Neutrophil (primary cell): ENCODE measurements around the gene GALNT13.

ENCODE experiments used
- H3K27ac ChIP-seq: fragments of 200-600 bp; sonication (generic); 2 replicates; pipeline ENCODE4 v1.5.1; 2016; ENCODE audit warnings: mild to moderate bottlenecking, moderate library complexity
- H3K27me3 ChIP-seq: fragments of 200-600 bp; sonication (generic); 2 replicates; pipeline ENCODE4 v1.6.0; 2016; ENCODE audit warnings: mild to moderate bottlenecking
- H3K36me3 ChIP-seq: fragments of 200-600 bp; sonication (generic); 2 replicates; pipeline ENCODE4 v1.5.1; 2017
- H3K4me1 ChIP-seq, 2 experiments: fragments of 200-600 bp in 1 of 2; sonication (generic) in 1 of 2; 1 replicate in 1 of 2; 2 replicates in 1 of 2; pipeline versions ENCODE4 v1.5.1 to v1.6.1; 2013 to 2016; ENCODE audit warnings: low read depth in 1 of 2, low read length in 1 of 2, mild to moderate bottlenecking in 1 of 2, moderate library complexity in 1 of 2; ENCODE audit not compliant: control insufficient read depth in 1 of 2, insufficient read depth in 1 of 2
- H3K4me3 ChIP-seq, 2 experiments: fragments of 200-600 bp in 1 of 2; sonication (generic) in 1 of 2; 1 replicate in 1 of 2; 2 replicates in 1 of 2; pipeline ENCODE4 v1.5.1; 2013 to 2016; ENCODE audit warnings: low read depth in 1 of 2, low read length in 1 of 2, mild to moderate bottlenecking in 1 of 2, moderate library complexity in 1 of 2
- H3K9me3 ChIP-seq: fragments of 200-600 bp; sonication (generic); 2 replicates; pipeline ENCODE4 v1.5.1; 2016
- TF ChIP-seq, protein P1 (sequence below): fragments of 200-600 bp; sonication (generic); IDR thresholded peaks from 2 replicates; pipeline ENCODE4 v1.5.1; 2016; ENCODE audit warnings: antibody characterized with exemption

GALNT13 gene

DNA sequence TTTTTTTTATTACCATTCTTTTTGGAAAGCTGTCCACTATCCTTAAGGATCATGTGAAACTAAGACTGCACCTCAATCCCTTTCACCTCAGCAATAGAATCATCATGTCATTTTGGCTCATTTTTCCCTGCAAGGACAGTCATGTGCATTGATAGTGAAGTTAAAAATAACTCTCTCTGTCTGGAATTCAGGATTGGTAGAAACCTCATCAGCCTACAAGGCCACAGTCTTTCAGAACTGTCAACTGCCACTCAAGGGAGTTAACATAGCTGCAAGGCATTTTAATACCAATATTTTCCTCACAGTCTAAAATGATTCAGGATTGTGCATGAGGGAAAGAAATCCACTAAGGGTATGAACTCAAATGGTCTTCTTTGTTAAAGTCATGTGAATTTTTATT lies 625.3 kb downstream of the GALNT13 start:
- H3K27ac ChIP-seq = no peak overlapping the region
- no peaks in the 10 kb centered on the region for H3K4me1 ChIP-seq
- H3K27me3 ChIP-seq = no peaks in the 10 kb centered on the region
- TF ChIP-seq, protein P1, sequence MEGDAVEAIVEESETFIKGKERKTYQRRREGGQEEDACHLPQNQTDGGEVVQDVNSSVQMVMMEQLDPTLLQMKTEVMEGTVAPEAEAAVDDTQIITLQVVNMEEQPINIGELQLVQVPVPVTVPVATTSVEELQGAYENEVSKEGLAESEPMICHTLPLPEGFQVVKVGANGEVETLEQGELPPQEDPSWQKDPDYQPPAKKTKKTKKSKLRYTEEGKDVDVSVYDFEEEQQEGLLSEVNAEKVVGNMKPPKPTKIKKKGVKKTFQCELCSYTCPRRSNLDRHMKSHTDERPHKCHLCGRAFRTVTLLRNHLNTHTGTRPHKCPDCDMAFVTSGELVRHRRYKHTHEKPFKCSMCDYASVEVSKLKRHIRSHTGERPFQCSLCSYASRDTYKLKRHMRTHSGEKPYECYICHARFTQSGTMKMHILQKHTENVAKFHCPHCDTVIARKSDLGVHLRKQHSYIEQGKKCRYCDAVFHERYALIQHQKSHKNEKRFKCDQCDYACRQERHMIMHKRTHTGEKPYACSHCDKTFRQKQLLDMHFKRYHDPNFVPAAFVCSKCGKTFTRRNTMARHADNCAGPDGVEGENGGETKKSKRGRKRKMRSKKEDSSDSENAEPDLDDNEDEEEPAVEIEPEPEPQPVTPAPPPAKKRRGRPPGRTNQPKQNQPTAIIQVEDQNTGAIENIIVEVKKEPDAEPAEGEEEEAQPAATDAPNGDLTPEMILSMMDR = no peak
- H3K4me3 ChIP-seq = no peak overlapping the region
- no peaks in the 10 kb centered on the region for H3K36me3 ChIP-seq
- no peaks in the 10 kb centered on the region for H3K9me3 ChIP-seq
